Measurements from ENCODE around the gene TFG.
"Not testable (repeated sequence)": the region's sequence is repeated elsewhere in the genome, so short reads cannot be mapped to it uniquely, and the experiment has no call there.

TFG gene

DNA sequence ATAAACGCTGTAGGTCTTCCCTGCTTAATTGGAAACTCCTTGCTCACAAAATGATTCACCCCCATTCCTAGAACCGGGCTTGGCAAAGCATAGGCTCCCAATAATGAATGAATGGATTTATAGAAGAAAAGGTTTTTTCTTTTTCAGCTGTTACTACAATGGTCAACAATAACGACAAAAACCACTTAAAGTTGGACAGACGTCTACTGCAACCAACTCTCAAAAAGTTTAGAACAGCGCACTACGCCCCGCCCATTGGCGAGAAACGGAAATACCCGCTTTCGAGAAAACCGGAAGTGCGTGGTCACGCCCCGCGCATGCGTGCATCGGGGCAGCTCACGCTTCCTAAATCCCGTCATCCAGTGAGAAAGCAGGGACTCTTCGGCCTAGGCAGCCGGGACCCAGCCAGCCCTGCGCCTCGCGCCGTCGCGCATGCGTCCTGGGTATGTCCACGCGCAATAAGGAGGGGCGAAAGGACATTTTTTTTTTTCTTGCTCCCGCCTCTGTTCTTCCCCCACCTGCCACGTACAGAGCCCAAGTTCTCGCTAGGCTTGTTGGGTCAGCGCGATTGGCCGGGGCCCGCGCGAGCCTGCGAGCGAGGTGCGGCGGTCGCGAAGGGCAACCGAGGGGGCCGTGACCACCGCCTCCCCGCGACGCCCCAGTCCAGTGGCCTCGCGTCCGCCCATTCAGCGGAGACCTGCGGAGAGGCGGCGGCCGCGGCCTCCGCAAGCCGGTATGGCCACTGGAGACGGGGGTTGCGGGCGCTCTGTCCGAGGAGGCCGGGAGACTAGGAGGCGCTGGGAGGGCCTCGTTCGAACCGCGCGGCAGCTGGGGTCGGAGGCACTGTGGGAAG is at the start of gene TFG:
Gene TFG (plus strand): TSS at position 506 of the 853 bp plus-strand sequence. CDS start 4,192 bp downstream, outside the sequence.
- DNase-seq = peak; percentile 94

DNA sequence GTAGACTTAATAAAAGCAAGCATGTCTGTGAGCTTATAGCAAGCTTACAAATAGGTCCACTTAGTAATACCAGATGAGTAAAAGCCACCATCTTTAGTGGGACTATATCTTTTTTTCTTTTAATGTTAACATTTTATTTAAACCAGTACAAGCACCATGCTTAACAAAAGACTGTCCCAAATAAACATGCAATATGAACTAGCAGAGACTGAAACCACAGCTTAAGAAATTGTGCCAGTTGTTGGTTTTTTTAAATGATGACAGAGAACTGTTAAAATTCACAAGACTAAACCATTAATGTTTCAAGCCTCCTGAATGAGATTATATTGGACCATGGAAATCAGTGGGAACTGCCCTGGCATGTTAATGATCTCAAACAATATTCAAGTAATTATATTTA is 48.0 kb upstream of the TFG start:
- DNase-seq = not testable (repeated sequence)

DNA sequence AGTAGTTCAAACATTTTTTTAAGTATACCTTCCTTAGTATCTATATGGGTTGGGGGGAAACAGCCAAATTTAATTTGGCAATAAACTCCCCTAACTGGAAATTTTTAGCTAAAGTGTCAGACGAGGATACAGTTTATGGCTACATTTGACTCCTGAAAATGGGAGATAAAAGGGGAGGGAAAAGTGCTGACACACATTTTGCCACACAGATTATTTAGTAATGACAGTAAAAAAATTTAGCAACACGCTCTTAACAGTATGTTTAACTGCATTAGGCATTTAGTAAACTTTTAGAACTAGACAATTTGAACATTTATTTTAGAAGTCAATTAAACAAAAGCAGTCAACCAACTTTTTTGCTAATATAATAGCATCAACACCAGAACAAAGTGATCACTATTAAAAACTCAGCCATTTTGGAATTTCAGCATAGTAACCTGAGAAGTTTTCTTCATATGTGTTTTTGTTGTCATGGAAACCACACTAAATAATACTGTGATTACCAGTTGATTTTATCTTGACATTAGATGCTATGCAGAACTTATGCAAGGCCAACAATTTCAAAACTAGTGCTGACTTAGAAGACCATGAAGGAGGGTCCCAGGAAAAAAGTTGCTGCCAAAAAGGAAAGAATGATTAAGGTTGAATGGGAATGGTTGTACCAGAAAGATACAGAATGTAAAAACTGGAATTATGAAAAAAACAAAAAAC is 47.0 kb upstream of the TFG start:
- no peak for DNase-seq

DNA sequence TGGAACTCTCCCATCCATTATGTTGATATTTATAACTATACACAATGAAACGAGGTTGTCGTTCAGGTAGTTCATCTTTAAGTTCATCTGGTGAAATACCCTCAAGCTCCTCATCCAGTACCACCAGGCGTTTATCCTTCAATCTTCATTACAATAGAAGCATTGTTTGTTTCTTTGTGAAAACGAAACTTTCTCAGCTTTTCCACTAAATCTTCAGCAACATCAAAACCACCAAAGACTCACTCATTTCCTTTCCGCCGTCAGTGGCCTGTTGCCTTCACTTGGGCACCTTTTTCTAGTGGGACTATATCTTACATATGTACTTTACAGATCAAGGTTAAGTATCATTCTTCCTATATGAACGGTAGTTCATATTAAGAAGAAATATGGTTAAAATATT is 44.1 kb upstream of the TFG start:
- no peak for DNase-seq

DNA sequence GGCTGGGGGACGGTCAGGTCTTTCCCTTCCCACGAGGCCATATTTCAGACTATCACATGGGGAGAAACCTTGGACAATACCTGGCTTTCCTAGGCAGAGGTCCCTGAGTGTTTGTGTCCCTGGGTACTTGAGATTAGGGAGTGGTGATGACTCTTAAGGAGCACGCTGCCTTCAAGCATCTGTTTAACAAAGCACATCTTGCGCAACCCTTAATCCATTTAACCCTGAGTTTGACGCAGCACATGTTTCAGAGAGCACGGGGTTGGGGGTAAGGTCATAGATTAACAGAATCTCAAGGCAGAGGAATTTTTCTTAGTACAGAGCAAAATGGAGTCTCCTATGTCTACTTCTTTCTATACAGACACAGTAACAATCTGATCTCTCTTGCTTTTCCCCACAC is 42.6 kb upstream of the TFG start:
- not testable (repeated sequence) for DNase-seq

DNA sequence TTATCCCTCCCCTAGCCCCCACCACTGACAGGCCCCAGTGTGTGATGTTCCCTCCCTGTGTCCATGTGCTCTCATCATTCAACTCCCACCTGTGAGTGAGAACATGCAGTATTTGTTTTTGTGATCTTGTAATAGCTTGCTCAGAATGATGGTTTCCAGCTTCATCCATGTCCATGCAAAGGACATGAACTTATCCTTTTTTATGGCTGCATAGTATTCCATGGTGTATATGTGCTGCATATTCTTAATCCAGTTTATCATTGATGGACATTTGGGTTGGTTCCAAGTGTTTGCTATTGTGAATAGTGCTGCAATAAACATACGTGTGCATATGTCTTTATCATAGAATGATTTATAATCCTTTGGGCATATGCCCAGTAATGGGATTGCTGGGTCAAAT is 42.0 kb upstream of the TFG start:
- DNase-seq = not testable (repeated sequence)

DNA sequence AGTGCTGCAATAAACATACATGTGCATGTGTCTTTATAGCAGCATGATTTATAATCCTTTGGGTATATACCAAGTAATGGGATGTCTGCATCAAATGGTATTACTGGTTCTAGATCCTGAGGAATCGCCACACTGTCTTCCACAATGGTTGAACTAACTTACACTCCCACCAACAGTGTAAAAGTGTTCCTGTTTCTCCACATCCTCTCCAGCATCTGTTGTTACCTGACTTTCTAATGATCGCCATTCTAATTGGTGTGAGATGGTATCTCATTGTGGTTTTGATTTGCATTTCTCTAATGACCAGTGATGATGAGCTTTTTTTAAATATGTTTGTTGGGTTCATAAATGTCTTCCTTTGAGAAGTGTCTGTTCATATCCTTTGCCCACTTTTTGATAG is 38.3 kb upstream of the TFG start:
- DNase-seq = not testable (repeated sequence)

DNA sequence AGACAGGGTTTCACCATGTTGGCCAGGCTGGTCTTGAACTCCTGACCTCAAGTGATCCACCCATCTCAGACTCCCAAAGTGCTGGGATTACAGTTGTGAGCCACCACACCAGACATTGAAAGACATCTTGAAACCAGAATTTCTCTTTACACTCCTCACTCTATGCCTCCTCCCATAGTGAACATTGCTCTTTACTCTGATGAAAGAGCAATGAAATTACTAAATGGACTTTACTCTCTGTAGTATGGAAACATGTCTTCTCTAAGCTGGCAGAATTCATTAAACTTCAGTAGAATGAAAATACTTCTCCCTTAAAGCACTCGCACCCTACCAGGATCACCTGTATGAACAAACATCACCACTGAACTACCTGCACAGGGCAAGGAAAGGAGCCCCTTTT is 27.8 kb upstream of the TFG start:
- no peak for DNase-seq

DNA sequence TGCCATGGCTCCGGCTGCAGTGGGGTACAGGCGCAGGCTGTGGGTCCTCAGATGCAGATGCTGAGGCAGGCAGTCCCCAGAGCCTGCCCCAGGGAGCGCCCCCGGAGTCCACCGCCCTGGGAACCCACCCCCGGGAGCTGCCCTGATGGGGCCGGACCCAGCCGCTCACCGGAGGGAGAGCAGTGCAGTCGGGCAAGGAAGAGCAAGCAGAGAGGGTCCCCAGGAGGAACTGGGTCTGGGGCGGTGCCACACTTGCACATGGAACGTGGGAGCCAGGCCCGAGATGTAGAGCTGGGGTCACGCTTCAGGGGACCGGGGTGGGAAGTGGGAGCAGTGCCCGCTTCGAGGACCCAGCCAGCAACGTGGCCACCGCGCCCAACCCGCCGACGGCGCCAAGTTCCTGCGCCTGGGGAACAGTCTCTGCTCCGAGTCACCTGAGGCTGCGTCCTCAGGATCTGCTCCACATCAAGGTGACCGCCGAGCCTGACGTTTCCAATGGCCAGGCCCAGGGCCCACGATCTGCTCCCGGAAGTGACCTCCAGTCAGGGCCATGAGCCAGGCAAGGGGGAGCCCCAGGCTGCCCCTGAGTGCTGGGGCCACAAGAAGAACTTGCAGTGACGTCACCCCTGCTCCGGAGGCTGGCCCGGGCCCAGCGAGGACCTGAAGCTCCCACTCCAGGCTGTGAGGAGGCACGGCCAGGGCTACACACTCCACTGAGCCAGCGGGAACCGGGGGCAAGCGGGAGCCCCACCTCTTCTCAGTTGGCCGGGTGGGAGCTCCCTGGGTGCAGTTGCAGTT is 27.0 kb upstream of the TFG start:
- no peak for DNase-seq

DNA sequence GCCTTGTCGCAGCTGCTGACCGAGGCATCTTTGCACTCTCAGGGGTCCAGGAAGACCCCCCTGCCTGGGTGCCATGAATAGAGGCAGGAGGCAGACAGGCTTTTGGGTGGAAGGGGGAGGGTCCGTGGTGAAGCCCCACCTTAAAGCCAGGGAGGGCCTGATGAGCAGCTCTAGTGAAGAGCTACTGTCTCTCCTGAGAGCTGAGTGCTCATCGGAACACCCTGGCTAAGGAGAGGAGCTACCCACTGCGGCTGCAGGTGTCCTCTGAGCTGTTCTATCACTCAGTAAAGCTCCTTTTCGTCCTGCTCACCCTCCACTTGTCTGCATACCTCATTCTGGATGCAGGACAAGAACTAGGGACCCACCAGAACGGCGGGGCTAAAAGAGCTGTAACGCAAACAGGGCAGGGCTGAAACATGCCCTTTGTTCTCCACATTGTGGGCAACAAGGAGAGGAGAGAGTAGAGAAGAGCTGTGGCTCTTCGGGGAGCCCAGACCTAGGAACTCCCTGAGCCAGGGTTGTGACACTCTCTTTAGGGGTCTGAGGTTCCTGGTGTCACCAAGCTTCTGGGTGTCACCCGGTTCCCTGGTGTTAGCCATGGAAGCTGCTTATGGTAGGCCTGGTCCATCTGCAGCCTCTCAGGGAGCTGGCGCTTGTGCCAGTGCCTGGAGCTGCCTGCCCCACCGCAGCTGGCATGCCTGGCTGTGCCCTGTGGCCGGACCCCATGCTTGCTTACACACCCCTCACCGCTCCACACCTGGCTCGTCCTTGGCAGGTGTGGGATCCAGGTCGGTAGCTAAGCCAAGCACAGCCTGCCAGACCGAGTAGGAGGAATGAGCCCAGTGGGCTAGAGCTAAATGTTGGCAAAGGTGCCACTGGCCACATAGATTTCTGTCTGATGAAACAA is 26.2 kb upstream of the TFG start:
- DNase-seq = no peak

DNA sequence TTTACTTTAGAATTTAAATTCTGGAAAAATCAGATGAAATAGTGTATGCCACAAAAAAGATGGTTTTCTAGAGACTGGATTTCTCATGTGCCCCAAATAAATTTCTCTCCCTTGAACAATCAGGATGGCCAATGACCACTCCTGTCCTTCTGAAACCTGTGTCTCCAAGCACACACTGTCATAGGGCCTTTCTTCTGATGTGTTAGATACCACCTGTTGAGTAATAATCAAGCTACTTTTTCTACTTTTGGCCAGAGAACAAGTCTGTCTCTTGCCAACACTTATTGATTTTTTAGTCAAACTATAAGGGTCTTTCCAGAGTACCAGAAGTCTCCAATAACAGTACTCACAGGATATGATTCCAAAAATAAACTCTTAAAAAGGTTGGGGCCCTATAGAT is 16.1 kb upstream of the TFG start:
- DNase-seq = no peak

DNA sequence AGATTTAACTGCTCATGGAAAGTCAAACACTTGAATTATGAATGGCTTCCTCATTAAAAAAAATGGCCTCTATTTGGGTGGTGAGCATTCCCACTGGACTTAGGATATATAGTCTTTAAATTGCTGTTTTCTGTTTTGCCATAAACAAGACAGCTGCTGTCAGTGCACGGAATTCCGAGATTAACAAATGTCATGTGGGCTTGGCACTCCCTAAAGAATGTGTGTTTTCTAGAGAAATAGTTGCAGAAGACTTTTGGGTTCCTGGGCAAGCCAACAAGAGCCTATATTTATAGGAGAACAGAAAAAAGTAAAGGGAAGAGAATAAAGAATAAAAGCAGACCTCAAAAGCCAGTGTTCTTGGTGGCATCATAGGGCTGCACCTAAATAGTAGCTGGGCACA is 13.6 kb upstream of the TFG start:
- no peak for DNase-seq

DNA sequence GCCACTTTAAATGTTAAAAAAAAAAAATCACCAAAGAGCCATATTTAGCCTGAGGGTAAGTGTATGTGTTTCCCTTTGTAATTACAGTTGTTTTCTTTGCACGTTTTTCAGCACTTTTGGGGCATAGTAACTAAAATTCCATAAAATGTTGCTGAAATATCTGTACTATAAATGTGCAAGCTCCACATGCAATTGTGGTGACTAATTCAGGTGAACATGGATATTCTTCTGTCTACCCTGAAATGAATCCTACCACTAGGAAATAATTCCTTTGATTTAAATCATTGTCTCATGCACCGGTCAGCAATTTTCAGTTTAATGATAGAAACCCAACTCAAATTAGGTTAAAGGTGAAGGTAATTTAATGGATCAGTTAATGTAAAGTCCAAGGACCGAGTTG is 13.1 kb upstream of the TFG start:
- no peak for DNase-seq

DNA sequence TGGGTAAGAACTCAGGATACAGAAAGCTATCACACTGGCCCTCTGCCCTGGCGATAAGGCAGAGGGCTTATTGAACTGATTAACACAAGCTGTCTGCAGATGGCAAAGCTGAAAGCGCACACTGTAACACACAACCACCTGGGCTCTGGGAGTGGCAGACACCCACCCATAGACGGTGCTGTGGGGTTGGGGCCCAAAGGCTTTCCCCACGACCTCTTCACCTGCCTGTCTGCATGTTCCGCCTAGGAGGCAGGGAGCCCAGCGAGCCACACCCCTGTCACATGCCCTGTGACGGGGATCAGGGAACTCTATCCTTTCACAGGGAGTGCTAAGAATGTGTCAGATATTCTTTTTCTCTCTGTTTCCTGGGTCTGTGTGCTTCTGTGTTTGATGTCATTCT is 12.1 kb upstream of the TFG start:
- DNase-seq = no peak

DNA sequence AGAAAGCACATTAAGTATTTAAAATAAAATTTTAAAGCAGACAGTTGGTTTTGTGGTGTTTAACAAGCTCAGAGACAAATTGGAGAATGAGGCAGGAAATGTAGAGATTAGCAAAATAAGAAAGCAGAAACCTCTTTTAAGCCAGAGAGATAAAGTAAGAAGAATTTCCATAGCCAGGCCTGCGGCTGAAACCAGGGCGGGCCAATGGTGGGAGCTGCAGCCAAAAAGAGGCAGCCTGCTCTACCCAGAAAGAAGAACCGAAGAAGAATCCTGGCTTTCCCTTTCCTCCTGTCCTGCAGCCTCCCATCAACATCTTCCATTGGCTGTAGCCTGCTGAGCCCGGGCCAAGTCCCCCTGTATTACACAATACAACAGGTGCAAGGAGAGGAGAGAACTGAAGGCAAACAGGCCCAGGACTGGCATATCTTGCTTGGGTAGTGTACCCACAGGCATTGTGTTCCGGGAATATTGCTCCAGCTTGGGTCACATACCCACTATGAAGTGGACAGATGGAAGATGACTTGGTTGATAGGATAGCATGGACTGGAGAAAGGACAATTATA is 11.5 kb upstream of the TFG start:
- DNase-seq = no peak

DNA sequence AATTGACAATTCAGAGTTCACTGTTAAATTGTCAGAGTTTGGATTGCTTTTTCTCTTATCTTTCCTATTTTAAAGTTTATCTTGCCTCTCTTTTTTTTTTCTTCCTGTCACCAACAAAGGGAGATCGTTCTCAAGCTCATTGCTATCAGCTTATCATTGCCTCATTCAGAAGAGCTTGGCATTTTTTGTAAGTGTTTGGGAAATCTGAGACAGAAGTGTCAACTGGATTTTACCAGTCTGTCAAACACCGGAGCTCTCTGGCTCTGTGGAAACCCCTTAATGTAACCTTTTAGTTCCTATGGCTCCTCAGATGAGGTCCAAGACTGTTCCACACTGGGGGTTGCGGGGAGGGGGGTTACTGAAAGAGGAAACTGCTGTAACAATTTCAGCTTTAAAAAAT is 10.6 kb upstream of the TFG start:
- no peak for DNase-seq

DNA sequence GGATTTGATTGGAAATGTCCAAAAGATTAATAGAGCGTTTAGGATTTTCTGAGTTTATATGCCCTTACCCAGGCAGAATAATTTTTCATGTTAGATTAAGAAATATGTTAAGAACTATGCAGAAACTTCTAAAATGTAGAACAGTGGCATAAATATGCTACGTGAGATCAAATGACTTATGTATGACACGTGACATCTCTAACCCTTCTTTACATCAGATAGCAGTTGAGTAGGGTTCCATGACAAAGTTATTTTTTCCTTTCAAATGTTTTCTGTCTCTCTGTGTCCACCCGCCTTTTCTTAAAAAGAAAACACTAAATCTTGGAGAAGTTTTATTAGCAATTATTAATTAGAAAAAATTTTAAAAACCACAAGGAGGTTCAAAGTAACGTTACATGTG is 8.6 kb upstream of the TFG start:
- no peak for DNase-seq

DNA sequence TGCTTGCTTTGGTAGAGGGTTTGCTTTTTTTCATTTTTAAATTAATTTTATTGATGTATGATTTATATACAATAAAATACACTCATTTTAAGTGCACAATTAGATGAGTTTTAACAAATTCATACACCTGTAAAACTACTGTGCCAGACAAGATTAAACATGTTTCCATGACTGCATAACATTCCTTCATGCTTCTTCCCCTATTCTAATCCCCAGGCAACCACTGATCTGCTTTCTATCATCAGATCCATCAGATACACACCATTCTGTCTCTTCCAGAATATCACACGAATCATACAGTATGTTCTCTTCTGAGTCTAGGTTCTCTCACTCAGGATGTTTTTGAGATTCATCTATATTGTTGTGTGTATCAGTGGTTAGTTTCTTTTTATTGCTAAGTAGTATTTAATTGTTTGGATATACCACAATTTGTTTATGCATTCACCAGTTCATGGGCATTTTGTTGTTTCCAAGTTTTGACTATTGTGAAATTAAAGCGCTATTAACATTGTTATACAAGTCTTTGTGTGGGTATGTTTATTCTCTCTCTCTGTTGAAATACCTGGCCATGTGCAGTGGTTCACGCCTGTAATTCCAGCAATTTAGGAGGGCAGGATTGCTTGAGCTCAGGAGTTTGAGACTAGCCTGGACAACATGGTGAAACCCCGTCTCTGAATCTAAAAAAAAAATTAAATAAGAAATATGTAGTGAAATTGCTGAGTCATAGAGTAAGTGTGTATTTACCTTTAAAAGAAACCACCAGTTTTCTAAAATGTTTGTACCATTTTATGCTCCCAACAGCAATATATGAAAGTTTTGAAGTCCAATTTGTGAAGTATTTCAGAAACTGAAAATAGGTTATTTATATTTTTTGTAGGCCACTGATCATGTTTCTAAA is 7.0 kb upstream of the TFG start:
- no peak for DNase-seq

DNA sequence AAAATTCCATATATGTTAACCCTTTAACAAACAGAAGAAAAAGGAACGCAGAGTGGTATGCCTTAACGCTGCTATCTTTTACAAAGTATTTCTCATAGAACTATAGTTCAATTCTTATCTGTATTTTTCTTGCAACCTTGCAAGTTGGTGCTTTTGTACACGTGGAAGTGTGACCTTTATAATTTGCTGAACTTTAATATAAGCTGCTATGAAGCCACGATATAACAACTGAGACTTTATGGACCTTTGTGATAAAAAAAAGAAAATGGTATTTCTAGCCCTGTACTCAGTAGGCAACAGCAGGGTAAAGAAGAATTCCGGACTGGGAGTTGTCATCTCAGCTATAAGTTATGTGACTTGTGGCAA is 6.3 kb upstream of the TFG start:
- DNase-seq = no peak

DNA sequence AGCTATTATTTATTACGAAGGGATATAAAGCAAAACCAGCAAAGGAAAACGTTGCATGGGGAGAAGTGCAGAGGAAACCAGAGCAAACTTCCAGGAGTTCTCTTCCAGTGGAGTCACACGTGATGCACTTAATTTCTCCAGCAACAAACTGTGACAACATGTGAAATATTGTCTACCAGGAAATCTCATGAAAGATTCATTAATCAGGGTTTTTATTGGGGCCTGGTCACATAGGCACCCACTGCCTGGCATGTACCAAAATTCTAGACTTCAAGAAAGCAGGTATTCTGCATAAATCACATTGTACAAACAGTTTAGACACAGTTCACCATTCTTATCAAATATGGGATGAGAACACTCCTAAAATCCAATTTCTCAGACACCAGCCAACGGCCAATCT is 5.4 kb upstream of the TFG start:
- no peak for DNase-seq

DNA sequence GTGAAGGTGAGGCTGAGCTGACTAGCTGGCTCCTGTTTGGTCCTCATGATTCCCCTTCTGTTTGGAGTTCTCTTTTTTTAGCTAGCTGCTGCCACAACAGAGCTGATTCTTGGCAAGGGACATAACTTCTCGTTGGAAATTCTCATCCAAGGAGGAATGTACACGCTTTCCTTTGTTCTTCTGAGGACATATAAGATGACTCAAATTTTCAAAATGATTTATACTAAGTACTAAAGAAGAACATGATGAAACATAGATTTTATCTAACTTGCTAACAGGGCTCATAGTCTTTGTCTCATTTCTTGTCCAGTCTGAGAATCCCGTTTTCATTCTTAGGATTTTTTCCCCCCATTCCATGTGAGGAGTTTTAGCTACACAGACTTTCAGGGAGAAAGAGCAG is 2.9 kb upstream of the TFG start:
- no peak for DNase-seq
